Activated CD8-positive, alpha-beta memory T cell treated with anti-CD3 and anti-CD28 coated beads, Interleukin-2, amount 50 U/mL, for 48 hours (primary cell): ENCODE measurements around the gene TENM3.
"Not testable (repeated sequence)": the region's sequence is repeated elsewhere in the genome, so short reads cannot be mapped to it uniquely, and the experiment has no call there.

Experiments
- DNase-seq: peaks from one replicate; pipeline ENCODE4 v3.0.0-alpha.2; 2020

Gene TENM3

GRCh38 chr4:182228991-182229577 is 14.1 kb upstream of the TENM3 start:
- DNase-seq, result no peak

- DNase-seq, result no peak
These were observed 12.9 kb upstream of the TENM3 start for GRCh38 chr4:182230256-182230655.

- no peak for DNase-seq
These were observed 12.1 kb upstream of the TENM3 start for GRCh38 chr4:182231080-182231479.

DNA sequence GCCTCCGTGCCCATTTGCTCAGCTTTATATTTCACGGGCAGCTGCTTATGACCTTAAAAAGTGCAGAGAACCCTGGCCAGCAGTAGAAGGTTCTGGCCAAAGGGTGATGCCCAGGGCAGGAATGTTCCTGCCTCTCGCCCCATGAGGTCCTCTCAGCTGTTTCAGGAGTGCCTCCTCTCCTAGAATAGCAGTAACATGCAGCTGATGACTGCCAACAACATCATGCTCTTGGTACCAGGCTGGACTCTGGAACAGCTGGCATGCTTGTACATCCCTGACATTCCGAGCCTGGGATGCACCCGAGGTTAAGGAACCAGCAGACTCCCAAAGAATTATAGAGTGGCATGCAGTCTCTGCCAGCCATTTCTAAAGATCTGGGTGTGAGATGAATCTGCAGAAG is 11.7 kb upstream of the TENM3 start:
- DNase-seq, result no peak

GRCh38 chr4:182233310-182234090 is 9.7 kb upstream of the TENM3 start:
- DNase-seq, result no peak

DNA sequence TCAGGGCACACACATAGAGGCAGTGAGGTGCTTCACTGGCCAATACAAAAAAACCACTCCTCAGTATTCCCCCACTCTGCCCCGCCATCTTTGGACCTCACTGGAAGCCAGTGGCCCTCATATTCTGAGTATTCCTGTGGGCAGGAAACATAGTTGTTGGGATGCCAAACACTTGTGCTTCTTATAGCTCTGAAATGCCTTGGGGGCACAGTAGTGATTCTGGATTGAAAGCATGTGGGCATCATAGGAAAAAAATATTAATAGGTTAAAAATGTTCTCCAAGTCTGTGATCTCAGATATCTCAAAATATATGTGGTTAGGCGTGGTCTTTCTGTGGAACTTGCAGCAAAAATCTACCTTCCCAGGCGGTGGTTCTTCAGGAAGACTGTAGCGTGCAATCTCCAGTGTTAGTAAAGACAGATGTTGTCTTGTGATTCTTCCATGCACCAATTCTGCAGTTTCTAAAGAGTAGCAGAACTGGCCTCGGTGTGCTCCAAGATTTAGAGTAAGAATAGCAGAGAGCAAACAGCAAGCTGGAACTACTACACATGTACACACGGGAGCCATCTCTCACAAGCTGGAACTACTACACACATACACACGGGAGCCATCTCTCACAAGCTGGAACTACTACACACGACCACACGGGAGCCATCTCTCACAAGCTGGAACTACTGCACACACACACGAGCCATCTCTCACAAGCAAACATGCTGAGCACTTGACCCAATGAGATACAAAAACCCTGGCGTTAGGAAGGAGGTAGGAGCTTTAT is 8.0 kb upstream of the TENM3 start:
- DNase-seq, result no peak

- no peak for DNase-seq
These were observed 7.0 kb upstream of the TENM3 start for GRCh38 chr4:182236186-182236585.

- DNase-seq, result not testable (repeated sequence)
These were observed 6.2 kb upstream of the TENM3 start for GRCh38 chr4:182237010-182237409.

GRCh38 chr4:182238355-182238931 is 4.8 kb upstream of the TENM3 start:
- DNase-seq, result no peak

DNA sequence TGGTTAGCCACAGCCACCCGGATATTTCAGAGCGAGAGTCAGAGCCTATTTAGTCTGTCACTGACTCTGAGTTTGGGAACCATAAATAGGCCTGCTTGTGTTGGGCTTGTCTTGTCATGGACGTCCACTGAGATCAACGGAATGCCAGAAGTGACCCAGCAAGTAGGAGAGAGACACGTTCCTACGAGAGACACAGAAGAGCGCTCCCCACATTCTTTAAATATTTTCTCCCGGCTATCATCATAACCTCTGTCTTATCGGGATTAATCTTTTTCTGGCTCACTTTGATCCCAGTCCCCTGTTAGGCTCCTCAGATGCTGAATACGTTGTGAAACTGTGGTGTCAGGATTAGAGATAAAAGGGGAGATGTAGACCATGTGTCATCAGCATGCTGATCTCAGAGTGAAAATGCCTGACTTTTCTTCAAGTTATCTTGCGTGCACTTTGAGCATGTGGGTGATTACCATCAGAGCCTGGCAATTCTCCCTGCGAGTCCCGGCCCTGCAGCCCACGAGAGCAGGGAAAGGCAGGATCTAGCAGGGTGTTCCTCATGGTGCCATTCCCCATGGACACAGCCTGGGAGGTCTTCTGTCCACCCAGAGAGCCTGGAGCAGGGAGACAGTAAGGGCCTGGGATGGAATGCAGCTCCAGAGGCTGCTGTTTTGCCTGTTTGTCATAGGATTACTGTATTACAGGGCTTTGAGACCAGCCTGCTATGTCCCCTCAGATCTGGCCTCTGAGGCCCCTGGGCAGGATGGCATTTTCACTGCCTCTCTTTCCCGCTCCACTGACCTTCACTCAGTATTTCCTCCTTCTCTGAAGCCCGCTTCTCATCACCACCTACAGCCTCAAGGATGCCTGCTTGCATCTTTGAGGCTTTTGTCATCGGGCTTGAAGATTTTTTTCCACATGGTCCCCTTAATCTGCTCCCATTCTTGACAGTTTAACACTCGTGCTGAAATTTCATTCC is 2.8 kb upstream of the TENM3 start:
- no peak for DNase-seq

DNA sequence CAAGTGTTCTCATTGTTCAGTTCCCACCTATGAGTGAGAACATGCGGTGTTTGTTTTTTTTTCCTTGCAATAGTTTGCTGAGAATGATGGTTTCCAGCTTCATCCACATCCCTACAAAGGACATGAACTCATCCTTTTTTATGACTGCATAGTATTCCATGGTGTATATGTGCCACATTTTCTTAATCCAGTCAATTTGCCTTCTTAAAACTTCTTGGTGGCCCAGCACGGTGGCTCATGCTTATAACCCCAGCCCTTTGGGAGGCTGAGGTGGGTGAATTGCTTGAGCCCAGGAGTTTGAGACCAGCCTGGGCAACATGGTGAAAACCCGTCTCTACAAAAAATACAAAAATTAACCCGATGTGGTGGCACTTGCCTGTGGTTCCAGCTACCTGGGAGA is 942 bp upstream of the TENM3 start:
- DNase-seq, result not testable (repeated sequence)

DNA sequence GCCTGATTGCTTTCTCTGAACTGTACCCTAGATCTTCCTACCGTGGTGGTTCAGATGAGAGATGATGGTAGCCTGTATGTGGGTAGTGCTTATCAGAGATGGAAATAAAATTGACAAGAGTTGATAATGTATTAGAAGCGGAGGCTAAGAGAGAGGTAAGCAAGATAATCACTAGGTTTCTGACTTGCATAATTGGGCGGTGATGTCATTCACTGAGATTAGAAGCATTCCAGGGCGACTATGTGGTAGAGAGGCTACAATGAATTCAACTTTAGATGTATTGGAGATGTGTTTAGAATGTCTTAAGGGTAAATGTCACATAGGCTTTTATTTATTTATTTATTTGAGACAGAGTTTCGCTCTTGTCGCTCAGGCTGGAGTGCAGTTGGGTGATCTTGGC is 415 bp upstream of the TENM3 start:
- no peak for DNase-seq

- no peak for DNase-seq
These were observed 1.8 kb downstream of the TENM3 start for GRCh38 chr4:182245041-182245440.

GRCh38 chr4:182245541-182246215 is 2.5 kb downstream of the TENM3 start:
- no peak for DNase-seq

GRCh38 chr4:182246401-182247205 is 3.4 kb downstream of the TENM3 start:
- no peak for DNase-seq

DNA sequence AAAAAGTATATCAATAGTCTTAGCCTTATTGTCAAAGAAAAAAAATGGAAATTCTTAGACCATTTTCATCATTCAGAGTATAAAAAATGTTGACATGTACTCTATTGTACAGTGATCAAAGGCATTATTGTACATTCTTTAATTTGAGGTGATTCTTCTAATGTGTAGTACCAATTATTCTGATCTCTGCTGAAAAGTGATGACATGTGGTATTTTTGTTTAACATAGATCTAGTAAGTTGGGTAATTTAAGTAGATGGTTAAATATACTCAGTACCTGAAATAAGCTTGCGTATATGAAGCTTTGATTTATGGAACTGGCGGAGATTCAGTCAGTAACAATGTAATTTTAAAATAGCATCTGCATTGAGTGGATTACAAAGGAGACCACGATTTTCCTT is 5.1 kb downstream of the TENM3 start:
- no peak for DNase-seq

GRCh38 chr4:182250446-182250845 is 7.2 kb downstream of the TENM3 start:
- DNase-seq, result no peak

- DNase-seq, result no peak
These were observed 7.9 kb downstream of the TENM3 start for GRCh38 chr4:182251116-182251515.

- no peak for DNase-seq
These were observed 9.0 kb downstream of the TENM3 start for GRCh38 chr4:182252220-182252619.

DNA sequence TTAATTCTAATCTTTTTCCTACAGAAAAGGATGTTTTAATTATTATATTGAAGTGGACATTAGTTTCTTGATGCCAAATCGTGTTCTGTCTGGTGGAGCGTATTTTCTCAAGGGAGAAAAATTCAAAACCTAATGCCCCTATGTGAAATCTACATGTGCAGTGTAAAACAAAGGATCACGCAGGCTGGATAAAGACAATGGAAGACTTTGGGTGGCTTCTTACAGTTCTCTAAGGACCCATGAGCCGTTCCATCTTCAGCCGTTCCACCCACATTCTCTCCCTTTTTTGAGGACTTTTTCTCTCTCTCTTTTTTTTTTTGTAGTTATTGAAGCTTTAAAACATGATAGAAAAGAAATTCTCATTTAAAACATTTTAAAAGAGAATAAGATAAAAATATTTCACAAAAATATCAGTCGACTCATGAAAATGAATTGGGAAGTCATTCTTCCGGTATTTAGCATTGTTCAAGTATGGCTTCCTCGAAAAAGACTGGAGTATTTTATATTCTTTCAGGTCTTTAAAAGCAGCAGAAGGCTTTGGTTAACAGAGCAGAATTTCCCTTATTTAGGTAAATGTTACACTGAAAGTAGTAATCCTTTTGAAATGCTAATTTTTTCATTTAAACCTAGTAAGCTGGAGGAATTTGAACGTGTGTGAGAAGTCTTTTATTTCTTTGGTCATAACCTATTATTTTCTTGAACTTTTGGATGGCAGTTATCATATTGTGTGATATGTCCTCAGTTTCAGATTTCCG is 11.0 kb downstream of the TENM3 start:
- DNase-seq, result no peak
